Measurements from ENCODE around the gene FREM2.

FREM2 gene

DNA sequence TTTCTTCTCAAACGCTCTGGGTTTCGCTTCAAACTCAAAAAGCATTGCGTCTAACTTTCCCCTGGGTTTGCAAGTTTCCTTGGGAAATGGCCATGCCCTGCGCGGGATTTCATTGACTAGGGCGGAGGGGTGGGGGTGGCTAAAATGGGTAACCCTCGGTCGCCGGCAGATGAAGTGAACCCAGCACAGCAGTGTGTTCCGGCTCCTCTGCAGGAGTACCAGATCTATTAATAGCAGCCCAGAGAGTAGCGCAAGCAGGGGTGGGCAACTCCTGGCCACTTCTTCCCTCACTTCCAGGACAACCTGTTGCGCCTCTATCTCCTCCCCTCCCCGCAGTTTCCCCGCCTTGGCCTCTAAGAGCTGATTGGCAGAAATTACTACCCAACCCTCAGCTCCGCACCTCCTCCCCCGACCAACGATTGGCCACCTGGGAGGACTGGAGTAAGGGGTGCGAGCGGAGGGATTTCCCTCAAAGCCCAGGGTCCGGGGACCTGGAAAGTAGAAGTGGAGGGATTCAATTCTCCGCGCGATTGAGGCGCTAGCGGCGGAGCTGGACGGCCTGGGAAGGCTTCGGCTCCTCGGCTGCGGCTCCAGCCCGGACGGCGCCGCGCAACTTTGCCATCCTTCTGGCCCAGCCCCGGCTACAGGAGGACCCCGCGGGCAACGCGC lies at the start of gene FREM2:
TSS of gene FREM2 (plus strand) at position 501 of the 669 bp plus-strand sequence. CDS start 268 bp downstream, outside the sequence.
- no peak for DNase-seq (ENCODE audit: low spot score)

- no peak for DNase-seq (ENCODE audit: low spot score)
Measured at GRCh38 chr13:38637576-38637975, 49.3 kb upstream of the FREM2 start.

DNA sequence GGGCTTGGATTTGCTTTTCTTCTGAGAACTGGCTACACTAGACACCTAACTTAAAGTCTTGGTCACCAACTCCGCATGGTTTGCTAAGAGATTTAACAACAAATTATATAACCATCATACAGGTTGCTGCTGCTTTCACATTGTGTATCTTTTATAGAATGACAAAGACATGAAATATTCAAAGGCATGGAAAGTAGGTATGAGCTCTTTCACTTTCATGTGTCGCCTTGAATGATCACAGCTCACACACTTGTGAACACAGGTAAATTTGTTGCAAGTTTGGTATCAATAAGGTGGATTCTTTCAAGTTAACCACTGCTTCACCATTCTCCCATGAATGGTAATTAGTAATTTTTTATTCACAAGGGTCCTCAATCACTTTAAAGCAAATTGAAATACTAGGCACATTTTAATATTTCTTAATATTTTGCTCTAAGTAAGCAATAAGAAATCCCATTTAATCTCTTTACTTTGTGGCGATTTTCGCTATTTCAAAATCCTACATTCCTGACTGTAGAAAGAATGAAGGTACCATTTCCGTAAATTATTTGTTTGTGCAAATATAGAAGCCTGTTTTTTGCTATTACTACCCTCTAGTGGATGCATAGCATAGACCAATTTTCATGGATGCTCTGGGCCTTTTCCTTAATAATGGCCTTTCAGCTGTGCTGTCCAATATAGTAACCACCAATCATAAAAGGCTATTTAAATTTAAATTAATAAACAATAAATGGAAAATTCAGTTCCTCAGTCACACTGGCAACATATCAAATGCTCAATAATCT lies 45.5 kb upstream of the FREM2 start:
- no peak for DNase-seq (ENCODE audit: low spot score)

GRCh38 chr13:38647312-38647711 lies 39.6 kb upstream of the FREM2 start:
- DNase-seq (ENCODE audit: low spot score) = no peak

- no peak for DNase-seq (ENCODE audit: low spot score)
Measured at GRCh38 chr13:38648912-38649311, 38.0 kb upstream of the FREM2 start.

GRCh38 chr13:38656699-38657098 lies 30.2 kb upstream of the FREM2 start:
- no peak for DNase-seq (ENCODE audit: low spot score)

DNA sequence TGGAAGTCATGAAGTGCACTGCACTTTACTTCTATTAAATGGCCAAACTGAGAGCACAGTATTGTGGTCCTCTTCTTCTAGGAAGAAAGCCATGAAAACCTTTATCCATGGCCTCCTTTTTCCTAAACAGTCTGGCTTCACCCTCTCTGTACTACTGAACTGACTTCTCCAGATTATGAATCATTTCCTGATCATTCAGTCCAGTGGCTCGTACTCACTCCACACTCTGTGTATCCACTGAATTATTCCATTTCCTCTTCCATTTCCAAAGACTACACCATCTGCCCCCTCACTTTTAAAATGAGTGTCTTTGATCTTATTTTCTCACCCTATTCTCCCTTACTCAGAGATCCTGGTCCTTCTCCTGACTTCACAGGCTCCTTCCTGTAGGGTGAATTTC lies 29.7 kb upstream of the FREM2 start:
- DNase-seq (ENCODE audit: low spot score) = no peak

DNA sequence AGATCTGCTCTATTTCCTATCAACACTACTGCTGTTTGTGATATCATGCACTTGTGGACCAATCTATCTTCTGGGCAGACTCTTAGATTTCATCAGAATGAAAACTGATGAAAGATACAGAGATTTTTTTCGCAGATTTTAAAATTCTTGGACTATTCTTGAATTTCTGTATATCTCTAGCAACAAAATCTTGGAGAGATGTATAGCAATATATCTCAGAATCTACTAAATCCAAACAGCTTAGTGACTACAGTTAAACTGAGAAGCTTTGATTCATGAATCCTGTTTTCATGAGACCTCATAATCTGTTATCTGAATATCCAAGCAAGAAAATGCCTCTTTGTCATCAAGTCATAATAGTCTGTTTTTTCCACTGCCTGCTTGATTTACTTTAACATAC lies 28.0 kb upstream of the FREM2 start:
- DNase-seq (ENCODE audit: low spot score) = no peak

- no peak for DNase-seq (ENCODE audit: low spot score)
Measured at GRCh38 chr13:38661010-38661675, 25.7 kb upstream of the FREM2 start.

DNA sequence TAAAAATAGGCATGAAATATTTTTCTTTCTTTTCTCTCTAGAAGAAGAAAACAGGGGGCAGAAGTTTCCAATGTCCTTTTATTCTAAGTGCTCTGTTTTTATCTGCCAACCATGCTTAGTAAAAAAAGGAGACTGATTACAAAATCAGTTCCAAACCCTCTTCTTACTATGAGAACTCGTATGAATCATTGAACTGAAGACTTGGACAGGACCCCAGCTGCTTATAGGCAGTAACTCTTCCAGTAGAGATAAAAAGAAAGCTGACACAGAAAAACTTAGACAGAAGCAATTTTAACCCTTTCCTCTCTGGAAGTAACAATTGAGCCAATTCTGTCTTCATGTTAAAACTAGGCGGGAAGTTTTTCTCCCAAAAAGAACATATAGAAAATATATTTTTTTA lies 24.5 kb upstream of the FREM2 start:
- no peak for DNase-seq (ENCODE audit: low spot score)

GRCh38 chr13:38664906-38665305 lies 22.0 kb upstream of the FREM2 start:
- DNase-seq (ENCODE audit: low spot score) = no peak

DNA sequence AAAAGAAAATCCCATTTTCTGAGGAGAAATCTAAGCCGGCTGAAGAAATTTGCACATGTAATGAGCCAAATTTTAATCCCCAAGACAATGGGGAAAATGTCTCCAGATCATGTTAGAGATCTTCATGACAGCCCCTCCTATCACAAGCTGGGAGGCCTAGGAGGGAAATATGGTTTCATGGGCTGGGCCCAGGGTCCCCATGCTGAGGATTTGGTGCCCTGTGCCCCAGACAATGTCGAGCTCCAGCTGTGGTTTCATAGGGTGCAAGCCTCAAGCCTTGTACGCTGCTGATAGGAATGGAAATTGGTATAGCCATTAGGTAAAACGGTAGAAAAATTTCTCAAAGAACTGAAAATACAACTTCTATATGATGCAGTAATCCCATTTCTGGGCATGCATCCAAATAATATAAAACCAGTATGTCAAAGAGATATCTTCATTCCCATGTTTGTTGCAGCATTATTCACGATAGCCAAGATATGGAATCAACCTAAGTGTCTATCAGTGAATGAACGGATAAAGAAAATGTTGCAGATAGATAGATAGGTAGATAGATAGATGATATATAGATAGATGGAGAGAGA lies 19.3 kb upstream of the FREM2 start:
- no peak for DNase-seq (ENCODE audit: low spot score)

- no peak for DNase-seq (ENCODE audit: low spot score)
Measured at GRCh38 chr13:38669234-38669964, 17.5 kb upstream of the FREM2 start.

- DNase-seq (ENCODE audit: low spot score) = no peak
Measured at GRCh38 chr13:38670627-38671026, 16.2 kb upstream of the FREM2 start.

DNA sequence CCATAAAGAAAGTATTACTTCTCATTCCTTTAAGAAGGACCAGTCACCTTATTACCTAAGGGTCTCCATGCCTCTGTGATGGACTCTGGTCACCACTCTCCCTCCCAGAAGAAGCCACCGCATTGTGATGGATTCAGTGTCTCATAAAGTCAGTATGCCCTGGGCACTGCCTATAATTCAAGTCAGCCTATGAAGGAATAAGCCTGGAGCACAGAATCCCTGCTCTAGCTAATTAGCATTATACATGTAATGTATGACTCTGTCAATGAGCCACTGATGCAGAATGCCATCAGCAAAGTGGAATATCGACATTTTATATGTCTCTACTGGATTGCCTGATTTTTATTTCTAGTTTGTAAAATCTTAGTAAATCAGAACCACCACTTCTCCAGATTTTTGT lies 14.9 kb upstream of the FREM2 start:
- DNase-seq (ENCODE audit: low spot score) = no peak

DNA sequence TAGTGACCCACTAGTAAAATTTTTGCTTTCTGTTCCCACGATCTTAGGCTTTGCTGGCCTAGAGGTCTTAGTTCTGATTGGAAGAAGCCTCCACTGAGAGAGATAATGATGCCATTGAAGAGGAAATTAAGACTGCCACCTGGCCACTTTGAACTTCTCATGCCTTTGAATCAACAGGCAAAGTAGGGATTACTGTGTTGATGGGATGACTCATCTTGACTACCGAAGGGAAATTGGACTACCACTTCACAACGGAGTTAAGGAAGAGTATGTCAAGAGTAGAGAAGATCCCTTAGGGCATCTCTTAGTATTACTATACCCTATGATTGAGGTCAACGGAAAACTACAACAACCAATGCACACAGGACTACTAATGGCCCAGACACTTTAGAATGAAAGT lies 12.7 kb upstream of the FREM2 start:
- DNase-seq (ENCODE audit: low spot score) = no peak

- DNase-seq (ENCODE audit: low spot score) = no peak
Measured at GRCh38 chr13:38680912-38681311, 6.0 kb upstream of the FREM2 start.

GRCh38 chr13:38684714-38685113 lies 2.2 kb upstream of the FREM2 start:
- DNase-seq (ENCODE audit: low spot score) = no peak

DNA sequence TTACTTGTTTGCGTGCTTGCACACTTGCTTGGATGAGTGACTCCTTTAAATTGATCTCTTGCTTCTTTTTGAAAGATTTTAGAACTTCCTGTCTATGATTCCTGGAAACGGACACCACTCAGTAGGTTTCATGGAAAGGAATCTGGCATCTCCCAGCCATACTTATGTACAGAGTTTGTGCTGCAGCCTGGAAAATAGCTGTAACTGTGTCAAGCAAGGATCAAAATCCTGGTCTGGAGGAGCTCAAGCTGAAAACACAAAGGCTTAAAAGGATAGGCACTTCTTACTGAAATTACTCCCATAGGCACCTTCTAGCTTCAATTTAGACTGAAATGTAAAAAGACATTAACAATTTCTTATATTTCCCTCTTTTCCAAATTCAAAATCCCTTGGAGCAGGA lies 1.4 kb upstream of the FREM2 start:
- no peak for DNase-seq (ENCODE audit: low spot score)

DNA sequence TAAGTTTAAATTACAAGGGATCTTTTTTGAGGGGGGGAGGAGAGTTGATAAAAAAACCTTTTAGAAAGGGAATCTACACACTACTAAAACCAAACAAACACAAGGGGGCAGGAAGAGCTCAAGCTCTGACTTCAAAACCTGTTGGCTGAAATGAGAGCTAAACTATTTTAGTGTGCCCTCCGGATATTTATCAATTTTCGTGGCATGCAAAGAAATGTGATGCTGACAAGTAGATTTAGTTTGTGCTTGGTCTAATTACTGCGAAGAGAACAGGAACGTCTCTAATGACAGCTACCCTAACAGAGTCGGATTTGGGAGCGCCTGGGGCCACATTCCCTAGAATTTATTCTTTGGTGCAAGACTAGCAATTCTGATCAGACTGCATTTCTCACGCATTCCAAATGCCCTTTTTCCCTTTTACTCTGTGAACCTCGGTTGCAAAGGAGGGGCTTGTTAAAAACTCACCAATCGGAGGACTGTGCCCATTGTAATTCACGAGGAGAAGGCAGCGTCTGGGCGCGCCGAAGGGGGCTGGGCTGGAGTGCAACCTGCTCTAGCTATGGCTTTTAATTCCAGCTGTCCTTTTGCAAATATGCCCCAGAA lies 802 bp upstream of the FREM2 start:
- no peak for DNase-seq (ENCODE audit: low spot score)

Data from HuH-7 (cell line).